ENCODE data around the gene SEMA5B. TPM values are rescaled to one million over a fixed set of nuclear protein-coding genes. Genes with fewer than 3 reads are reported as not detected.

SEMA5B gene
- total RNA-seq, 1 donor from 2014 or later: 1.0 TPM

DNA sequence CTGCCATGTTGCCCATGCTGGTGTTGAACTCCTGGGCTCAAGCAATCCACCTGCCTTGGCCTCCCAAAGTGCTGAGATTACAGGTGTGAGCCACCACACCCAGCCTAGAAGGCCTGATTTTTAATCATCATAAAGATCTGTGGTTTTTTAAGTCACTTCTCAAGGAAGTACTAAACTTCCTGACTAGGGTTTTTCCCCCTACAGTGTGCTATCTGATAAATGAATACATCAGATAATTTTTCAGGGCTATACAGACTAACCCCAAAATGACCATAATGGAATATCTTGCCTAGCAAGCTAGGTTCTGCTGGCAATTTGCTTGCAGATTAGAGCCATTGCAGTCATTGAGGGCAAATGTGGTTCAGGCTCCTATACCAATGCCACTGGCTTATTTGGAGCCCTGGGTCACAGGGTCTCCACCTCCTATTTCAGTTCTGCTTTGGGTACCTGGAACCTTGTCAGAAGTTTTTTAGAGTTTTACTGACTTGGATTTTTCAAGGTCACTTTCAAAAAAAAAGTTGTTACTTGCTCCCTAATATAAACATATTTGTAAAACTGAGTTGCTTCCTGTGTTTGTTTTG is 151.9 kb downstream of the SEMA5B start:
- H3K4me3 Mint-ChIP-seq (ENCODE audit: unreplicated experiment): no peak overlapping the region
- no peak for FAIRE-seq
- H2AFZ ChIP-seq (ENCODE audit: low read depth, low read length): no peak overlapping the region

DNA sequence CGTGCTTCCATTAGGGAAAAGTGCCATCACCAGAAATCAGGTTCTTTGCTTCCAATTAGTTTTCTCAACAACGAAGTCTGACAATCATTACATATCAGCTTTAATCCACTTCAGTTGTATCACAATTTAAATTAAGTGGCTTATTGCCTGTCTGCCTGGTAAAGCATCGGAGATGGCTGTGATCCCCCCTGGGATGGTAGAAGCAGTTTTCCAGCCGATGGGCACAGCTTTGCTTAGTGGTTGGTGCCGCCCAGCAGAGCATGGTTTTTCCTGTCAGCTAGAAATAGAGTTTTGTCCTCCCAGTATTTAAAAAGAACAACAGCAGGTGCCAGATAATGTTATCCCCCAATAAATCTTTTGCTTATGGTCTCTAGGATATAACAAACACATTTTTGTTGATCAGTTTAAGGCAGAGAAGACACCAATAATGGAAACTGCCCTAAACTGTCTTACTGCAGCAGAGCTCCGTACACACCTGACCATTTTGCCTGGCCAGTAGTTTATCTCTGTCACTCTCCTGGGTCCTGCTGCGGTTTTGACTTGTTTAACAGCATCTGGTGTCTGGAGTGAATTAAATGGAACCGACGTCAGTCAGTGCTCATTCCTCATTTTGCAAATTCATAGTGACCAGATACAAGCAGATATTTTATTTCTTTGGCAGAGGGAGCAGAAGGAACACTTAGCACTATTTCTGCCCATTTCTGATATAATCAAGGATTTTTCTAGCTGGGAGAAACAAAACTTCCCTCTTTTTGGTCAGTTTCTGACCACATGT is 153.6 kb downstream of the SEMA5B start:
- TF ChIP-seq, protein P1, sequence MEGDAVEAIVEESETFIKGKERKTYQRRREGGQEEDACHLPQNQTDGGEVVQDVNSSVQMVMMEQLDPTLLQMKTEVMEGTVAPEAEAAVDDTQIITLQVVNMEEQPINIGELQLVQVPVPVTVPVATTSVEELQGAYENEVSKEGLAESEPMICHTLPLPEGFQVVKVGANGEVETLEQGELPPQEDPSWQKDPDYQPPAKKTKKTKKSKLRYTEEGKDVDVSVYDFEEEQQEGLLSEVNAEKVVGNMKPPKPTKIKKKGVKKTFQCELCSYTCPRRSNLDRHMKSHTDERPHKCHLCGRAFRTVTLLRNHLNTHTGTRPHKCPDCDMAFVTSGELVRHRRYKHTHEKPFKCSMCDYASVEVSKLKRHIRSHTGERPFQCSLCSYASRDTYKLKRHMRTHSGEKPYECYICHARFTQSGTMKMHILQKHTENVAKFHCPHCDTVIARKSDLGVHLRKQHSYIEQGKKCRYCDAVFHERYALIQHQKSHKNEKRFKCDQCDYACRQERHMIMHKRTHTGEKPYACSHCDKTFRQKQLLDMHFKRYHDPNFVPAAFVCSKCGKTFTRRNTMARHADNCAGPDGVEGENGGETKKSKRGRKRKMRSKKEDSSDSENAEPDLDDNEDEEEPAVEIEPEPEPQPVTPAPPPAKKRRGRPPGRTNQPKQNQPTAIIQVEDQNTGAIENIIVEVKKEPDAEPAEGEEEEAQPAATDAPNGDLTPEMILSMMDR (IDR thresholded peaks at IDR 0.05; ENCODE audit: insufficient read depth, low read depth, low read length): no peak
- TF ChIP-seq EZH2 (IDR thresholded peaks at IDR 0.05; ENCODE audit: insufficient read depth, low read length): no peak
- Histone ChIP-seq H3K4me1 (ENCODE audit: insufficient read depth, low read length) (no peaks in the 10 kb centered on the region), H3K27ac (ENCODE audit: low read depth, low read length) (no peak overlapping the region), H3K9ac (ENCODE audit: low read length) (no peak overlapping the region), H3K4me2 (ENCODE audit: low read length) (no peak overlapping the region), H3K79me2 (ENCODE audit: insufficient read depth, low read length) (no peaks in the 10 kb centered on the region), H3K36me3 (ENCODE audit: insufficient read depth, low read length) (no peaks in the 10 kb centered on the region), H3K4me3 (ENCODE audit: insufficient read depth, low read depth, low read length) (no peak overlapping the region), H3K9me3 (ENCODE audit: insufficient read depth, low read depth, low read length) (no peaks in the 10 kb centered on the region), H2AFZ (ENCODE audit: low read depth, low read length) (no peak overlapping the region), H3K27me3 (ENCODE audit: insufficient read depth, low read length) (no peaks in the 10 kb centered on the region), H4K20me1 (ENCODE audit: insufficient read depth, low read length) (no peaks in the 10 kb centered on the region)
- no peaks in the 10 kb centered on the region for H3K27me3 Mint-ChIP-seq (ENCODE audit: low read depth, unreplicated experiment)
- H3K27ac Mint-ChIP-seq (ENCODE audit: unreplicated experiment): no peak overlapping the region
- H3K4me1 Mint-ChIP-seq (ENCODE audit: low read depth, unreplicated experiment): no peaks in the 10 kb centered on the region
- no peaks in the 10 kb centered on the region for H3K9me3 Mint-ChIP-seq (ENCODE audit: unreplicated experiment)
- peaks cover 4% of the 10 kb centered on the region for H3K36me3 Mint-ChIP-seq (ENCODE audit: low read depth, unreplicated experiment)
- H3K4me3 Mint-ChIP-seq (ENCODE audit: unreplicated experiment): no peak overlapping the region
- FAIRE-seq: no peak
- no peak for DNase-seq (ENCODE audit: low read depth)

More for the DNA sequence above, 151.9 kb downstream of the SEMA5B start:
- Mint-ChIP-seq H3K9me3 (ENCODE audit: unreplicated experiment) (no peaks in the 10 kb centered on the region), H3K36me3 (ENCODE audit: low read depth, unreplicated experiment) (peaks cover 4% of the 10 kb centered on the region), H3K27ac (ENCODE audit: unreplicated experiment) (no peak overlapping the region), H3K4me1 (ENCODE audit: low read depth, unreplicated experiment) (no peaks in the 10 kb centered on the region), H3K27me3 (ENCODE audit: low read depth, unreplicated experiment) (no peaks in the 10 kb centered on the region)
- no peak for DNase-seq (ENCODE audit: low read depth)
- no peak overlapping the region for H3K27ac ChIP-seq (ENCODE audit: low read depth, low read length)
- H3K27me3 ChIP-seq (ENCODE audit: insufficient read depth, low read length): no peaks in the 10 kb centered on the region
- no peak overlapping the region for H3K4me3 ChIP-seq (ENCODE audit: insufficient read depth, low read depth, low read length)
- H3K9ac ChIP-seq (ENCODE audit: low read length): no peak overlapping the region
- no peak overlapping the region for H3K4me2 ChIP-seq (ENCODE audit: low read length)
- TF ChIP-seq, protein P1 (IDR thresholded peaks at IDR 0.05; ENCODE audit: insufficient read depth, low read depth, low read length): no peak
- H3K4me1 ChIP-seq (ENCODE audit: insufficient read depth, low read length): no peaks in the 10 kb centered on the region
- no peaks in the 10 kb centered on the region for H3K36me3 ChIP-seq (ENCODE audit: insufficient read depth, low read length)
- no peaks in the 10 kb centered on the region for H3K9me3 ChIP-seq (ENCODE audit: insufficient read depth, low read depth, low read length)
- no peaks in the 10 kb centered on the region for H4K20me1 ChIP-seq (ENCODE audit: insufficient read depth, low read length)
- no peaks in the 10 kb centered on the region for H3K79me2 ChIP-seq (ENCODE audit: insufficient read depth, low read length)

GRCh38 chr3:122868322-122868721 is 159.2 kb downstream of the SEMA5B start:
- no peak overlapping the region for H3K4me2 ChIP-seq (ENCODE audit: low read length)
- no peak overlapping the region for H3K4me3 ChIP-seq (ENCODE audit: insufficient read depth, low read depth, low read length)
- H3K36me3 ChIP-seq (ENCODE audit: insufficient read depth, low read length): no peaks in the 10 kb centered on the region
- no peaks in the 10 kb centered on the region for H3K27me3 Mint-ChIP-seq (ENCODE audit: low read depth, unreplicated experiment)
- TF ChIP-seq, protein P1 (IDR thresholded peaks at IDR 0.05; ENCODE audit: insufficient read depth, low read depth, low read length): no peak
- no peak for TF ChIP-seq EZH2 (IDR thresholded peaks at IDR 0.05; ENCODE audit: insufficient read depth, low read length)
- H4K20me1 ChIP-seq (ENCODE audit: insufficient read depth, low read length): no peaks in the 10 kb centered on the region
- H3K9me3 Mint-ChIP-seq (ENCODE audit: unreplicated experiment): no peaks in the 10 kb centered on the region
- no peak overlapping the region for H3K4me3 Mint-ChIP-seq (ENCODE audit: unreplicated experiment)
- H3K79me2 ChIP-seq (ENCODE audit: insufficient read depth, low read length): no peaks in the 10 kb centered on the region
- H3K4me1 Mint-ChIP-seq (ENCODE audit: low read depth, unreplicated experiment): no peaks in the 10 kb centered on the region
- H3K27ac Mint-ChIP-seq (ENCODE audit: unreplicated experiment): no peak overlapping the region
- no peaks in the 10 kb centered on the region for H3K36me3 Mint-ChIP-seq (ENCODE audit: low read depth, unreplicated experiment)
- FAIRE-seq (no peak), DNase-seq (ENCODE audit: low read depth) (no peak)
- H3K27me3 ChIP-seq (ENCODE audit: insufficient read depth, low read length): no peaks in the 10 kb centered on the region
- no peaks in the 10 kb centered on the region for H3K4me1 ChIP-seq (ENCODE audit: insufficient read depth, low read length)
- H3K9me3 ChIP-seq (ENCODE audit: insufficient read depth, low read depth, low read length): no peaks in the 10 kb centered on the region
- no peak overlapping the region for H3K9ac ChIP-seq (ENCODE audit: low read length)
- no peak overlapping the region for H3K27ac ChIP-seq (ENCODE audit: low read depth, low read length)
- no peak overlapping the region for H2AFZ ChIP-seq (ENCODE audit: low read depth, low read length)
